DND-41 (cell line): ENCODE data around the gene TRIM9.

Source experiments
- CTCF ChIP-seq: IDR thresholded peaks from 2 replicates; pipeline ENCODE4 v1.5.1; 2012; ENCODE audit warnings: borderline replicate concordance, low read length, moderate library complexity, mild to moderate bottlenecking; ENCODE audit not compliant: poor library complexity, severe bottlenecking; ENCODE audit errors: extremely low read depth
- EZH2 ChIP-seq: IDR thresholded peaks from 3 replicates; pipeline ENCODE4 v1.6.1; 2012; ENCODE audit warnings: borderline replicate concordance, low read depth, mild to moderate bottlenecking, moderate library complexity, low read length, inconsistent platforms; ENCODE audit not compliant: severe bottlenecking

DNA sequence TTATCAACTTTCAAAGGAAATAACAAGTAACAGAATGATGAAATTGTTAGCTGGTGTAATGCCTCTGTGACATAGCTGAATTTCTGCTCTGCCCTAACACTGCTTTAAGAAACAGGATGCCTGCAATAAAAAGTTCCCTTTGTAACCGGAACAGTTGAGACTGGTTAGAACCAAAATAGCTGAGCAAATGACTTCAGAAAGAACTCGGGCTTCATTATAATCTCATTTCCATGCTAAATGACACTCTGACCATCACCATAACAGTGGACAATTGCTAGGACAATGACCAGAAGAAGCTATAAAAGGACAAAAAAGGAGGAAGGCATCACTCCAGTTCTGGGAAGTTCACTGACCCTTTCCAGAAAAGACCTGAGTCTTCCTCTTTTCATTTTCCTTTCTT, 127.1 kb downstream of the TRIM9 start:
- TF ChIP-seq CTCF (no peak), EZH2 (no peak)
